Liver (tissue), 3 donors: ENCODE measurements around the gene FKBP5.

Experiments used
- CTCF ChIP-seq: fragments of 150-350 bp; IDR thresholded peaks from 2 replicates; pipeline ENCODE4 v1.5.1; 2017; ENCODE audit warnings: improper control_type of control experiment, low read depth, low read length; ENCODE audit not compliant: missing input control
- EGR1 ChIP-seq, 2 donors: IDR thresholded peaks; 2 replicates each; pipeline ENCODE4 v1.6.1; 2016 to 2018; ENCODE audit warnings: antibody characterized with exemption in 2 of 2, low read depth in 2 of 2
- GABPA ChIP-seq, 2 donors: IDR thresholded peaks in 1 of 2; conservative IDR thresholded peaks in 1 of 2; 2 replicates each; pipeline ENCODE4 v1.6.1; 2016; ENCODE audit warnings: antibody characterized with exemption in 2 of 2, mild to moderate bottlenecking in 1 of 2, moderate library complexity in 1 of 2
- JUND ChIP-seq, 2 donors: IDR thresholded peaks; 2 replicates each; pipeline ENCODE4 v1.6.1; 2016; ENCODE audit warnings: antibody characterized with exemption in 2 of 2
- MAX ChIP-seq: IDR thresholded peaks from 2 replicates; pipeline ENCODE4 v1.6.1; 2016; ENCODE audit warnings: antibody characterized with exemption
- RAD21 ChIP-seq, 2 donors: IDR thresholded peaks; 2 replicates each; pipeline ENCODE4 v1.6.1; 2016; ENCODE audit warnings: antibody characterized with exemption in 2 of 2, mild to moderate bottlenecking in 2 of 2
- REST ChIP-seq: IDR thresholded peaks from 2 replicates; pipeline ENCODE4 v1.6.1; 2016; ENCODE audit warnings: antibody characterized with exemption, mild to moderate bottlenecking
- SP1 ChIP-seq: IDR thresholded peaks from 2 replicates; pipeline ENCODE4 v1.6.1; 2018; ENCODE audit warnings: antibody characterized with exemption, mild to moderate bottlenecking
- TAF1 ChIP-seq: conservative IDR thresholded peaks from 2 replicates; pipeline ENCODE4 v1.6.1; 2016; ENCODE audit warnings: antibody characterized with exemption, mild to moderate bottlenecking
- donor health status: healthy.
- donor health status: healthy.

GRCh38 chr6:35566794-35567193 is 121.9 kb downstream of the FKBP5 start:
- no peak for TF ChIP-seq CTCF
- no peak for TF ChIP-seq TAF1
- no peak for TF ChIP-seq GABPA (IDR thresholded peaks at IDR 0.05 in 1 of 2, conservative IDR thresholded peaks at IDR 0.05 in 1 of 2)
- TF ChIP-seq RAD21 (IDR thresholded peaks at IDR 0.05), result no peak
- no peak for TF ChIP-seq MAX
- TF ChIP-seq REST, result no peak
- no peak for TF ChIP-seq EGR1 (IDR thresholded peaks at IDR 0.05; ENCODE audit: low read depth in 2 of 2)
- TF ChIP-seq SP1, result no peak
- TF ChIP-seq JUND (IDR thresholded peaks at IDR 0.05), result no peak
